ENCODE data around the gene RIT2.
"Not testable (repeated sequence)": the region's sequence is repeated elsewhere in the genome, so short reads cannot be mapped to it uniquely, and the experiment has no call there.

The RIT2 gene

GRCh38 chr18:42760290-42760689, 355.2 kb downstream of the RIT2 start:
- no peak for DNase-seq (ENCODE audit: low read depth in 3 of 3)

- DNase-seq (ENCODE audit: low read depth in 3 of 3), result no peak
These were observed 356.6 kb downstream of the RIT2 start for GRCh38 chr18:42758852-42759251.

- no peak for DNase-seq (ENCODE audit: low read depth in 3 of 3)
These were observed 359.3 kb downstream of the RIT2 start for GRCh38 chr18:42756214-42756613.

GRCh38 chr18:42752916-42753315, 362.6 kb downstream of the RIT2 start:
- DNase-seq (ENCODE audit: low read depth in 3 of 3), result no peak

- DNase-seq (ENCODE audit: low read depth in 3 of 3), result no peak
These were observed 368.7 kb downstream of the RIT2 start for GRCh38 chr18:42746794-42747193.

- DNase-seq (ENCODE audit: low read depth in 3 of 3), result no peak
These were observed 369.6 kb downstream of the RIT2 start for GRCh38 chr18:42745931-42746330.

GRCh38 chr18:42745171-42745570, 370.3 kb downstream of the RIT2 start:
- DNase-seq (ENCODE audit: low read depth in 3 of 3), result no peak

GRCh38 chr18:42743373-42744138, 371.9 kb downstream of the RIT2 start:
- DNase-seq (ENCODE audit: low read depth in 3 of 3), result no peak

- no peak for DNase-seq (ENCODE audit: low read depth in 3 of 3)
These were observed 372.5 kb downstream of the RIT2 start for GRCh38 chr18:42742969-42743368.

- DNase-seq (ENCODE audit: low read depth in 3 of 3), result no peak
These were observed 373.0 kb downstream of the RIT2 start for GRCh38 chr18:42742474-42742873.

GRCh38 chr18:42741805-42742347, 373.6 kb downstream of the RIT2 start:
- not testable (repeated sequence) for DNase-seq (ENCODE audit: low read depth in 3 of 3)

- DNase-seq (ENCODE audit: low read depth in 3 of 3), result not testable (repeated sequence)
These were observed 374.2 kb downstream of the RIT2 start for GRCh38 chr18:42741299-42741698.

GRCh38 chr18:42736074-42736473, 379.4 kb downstream of the RIT2 start:
- no peak for DNase-seq (ENCODE audit: low read depth in 3 of 3)

GRCh38 chr18:42734520-42734919, 381.0 kb downstream of the RIT2 start:
- DNase-seq (ENCODE audit: low read depth in 3 of 3), result no peak

- DNase-seq (ENCODE audit: low read depth in 3 of 3), result no peak
These were observed 385.2 kb downstream of the RIT2 start for GRCh38 chr18:42730272-42730671.

- no peak for DNase-seq (ENCODE audit: low read depth in 3 of 3)
These were observed 396.3 kb downstream of the RIT2 start for GRCh38 chr18:42719221-42719620.

- no peak for DNase-seq (ENCODE audit: low read depth in 3 of 3)
These were observed 403.4 kb downstream of the RIT2 start for GRCh38 chr18:42712065-42712464.

GRCh38 chr18:42707080-42707479, 408.4 kb downstream of the RIT2 start:
- no peak for DNase-seq (ENCODE audit: low read depth in 3 of 3)

- no peak for DNase-seq (ENCODE audit: low read depth in 3 of 3)
These were observed 408.9 kb downstream of the RIT2 start for GRCh38 chr18:42706618-42707017.

GRCh38 chr18:42706029-42706608, 409.4 kb downstream of the RIT2 start:
- DNase-seq (ENCODE audit: low read depth in 3 of 3), result no peak

Data from stimulated activated CD4-positive, alpha-beta T cell treated with anti-CD3 and anti-CD28 coated beads, TNF-alpha, amount 100 ng/mL, for 24 hours (primary cell).